ENCODE results near the gene TMEM271.

The TMEM271 gene

DNA sequence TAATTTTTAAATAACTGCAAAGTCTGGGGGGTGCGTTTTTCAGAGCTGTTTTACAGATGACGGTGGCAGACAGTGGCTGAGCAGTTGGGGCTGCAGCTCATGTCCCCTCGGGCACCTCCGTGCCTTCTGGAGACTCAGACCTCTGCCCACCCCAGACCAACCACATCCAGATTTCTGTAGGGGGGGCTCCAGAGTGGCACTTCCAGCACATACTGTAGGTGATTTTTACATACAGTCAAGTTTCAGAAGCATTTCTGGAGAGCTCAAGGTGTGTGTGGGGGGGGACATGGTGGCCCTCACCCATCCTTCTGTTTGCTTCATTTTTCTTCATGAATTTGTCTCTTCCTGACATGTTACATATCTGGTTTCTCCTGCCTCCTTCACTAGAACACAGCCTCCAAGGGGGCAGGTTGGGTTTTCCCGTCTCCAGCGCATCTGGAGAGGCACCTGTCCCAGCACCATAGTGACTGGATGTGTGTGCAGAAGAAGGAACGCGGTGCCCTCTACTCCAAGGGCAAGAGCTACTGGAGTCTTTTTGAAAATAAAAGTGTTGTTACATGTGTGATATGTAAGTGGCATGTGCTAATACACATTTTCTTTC is 37.5 kb downstream of the TMEM271 start:
- no peak for DNase-seq (ENCODE audit: low read depth, low spot score)
- H3K4me3 ChIP-seq (ENCODE audit: low read length) = no peak overlapping the region

DNA sequence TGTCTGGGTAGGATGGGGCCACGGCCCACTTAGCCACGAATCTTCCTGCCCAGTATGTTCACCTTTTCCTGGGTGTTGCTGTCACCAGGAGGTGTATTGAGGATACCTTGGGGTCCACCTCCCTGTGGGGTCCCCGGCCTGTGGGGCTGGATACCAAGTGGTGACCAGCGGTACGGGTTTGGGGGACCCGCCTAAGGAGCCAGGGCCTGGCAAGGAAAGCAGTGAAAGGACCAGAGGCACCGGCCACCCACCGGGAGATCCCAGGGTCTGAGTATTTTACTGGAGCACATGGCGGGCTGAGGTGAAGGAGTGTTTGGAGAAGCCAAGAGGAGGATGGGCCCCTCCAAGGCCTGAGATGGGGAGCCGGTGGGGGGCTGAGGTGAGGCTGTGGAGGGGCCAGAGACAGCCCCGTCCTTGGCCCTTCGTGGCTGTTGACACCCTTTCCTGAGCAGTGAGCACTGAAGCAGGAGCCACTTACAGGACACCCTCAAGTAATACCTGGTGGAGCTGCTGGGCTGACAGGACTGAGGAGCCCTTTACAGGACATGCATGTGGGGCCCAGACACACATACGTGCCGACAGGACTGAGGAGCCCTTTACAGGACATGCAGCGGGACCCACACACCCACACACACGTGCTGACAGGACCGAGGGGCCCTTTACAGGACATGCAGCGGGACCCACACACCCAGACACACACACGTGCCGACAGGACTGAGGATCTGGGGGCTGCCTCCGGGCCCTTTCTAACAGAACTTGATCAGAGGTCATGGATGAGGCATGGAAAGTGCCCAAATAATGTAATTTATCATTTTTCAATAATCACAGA is 38.4 kb downstream of the TMEM271 start:
- H3K4me3 ChIP-seq (ENCODE audit: low read length) = no peak overlapping the region
- DNase-seq (ENCODE audit: low read depth, low spot score) = no peak

DNA sequence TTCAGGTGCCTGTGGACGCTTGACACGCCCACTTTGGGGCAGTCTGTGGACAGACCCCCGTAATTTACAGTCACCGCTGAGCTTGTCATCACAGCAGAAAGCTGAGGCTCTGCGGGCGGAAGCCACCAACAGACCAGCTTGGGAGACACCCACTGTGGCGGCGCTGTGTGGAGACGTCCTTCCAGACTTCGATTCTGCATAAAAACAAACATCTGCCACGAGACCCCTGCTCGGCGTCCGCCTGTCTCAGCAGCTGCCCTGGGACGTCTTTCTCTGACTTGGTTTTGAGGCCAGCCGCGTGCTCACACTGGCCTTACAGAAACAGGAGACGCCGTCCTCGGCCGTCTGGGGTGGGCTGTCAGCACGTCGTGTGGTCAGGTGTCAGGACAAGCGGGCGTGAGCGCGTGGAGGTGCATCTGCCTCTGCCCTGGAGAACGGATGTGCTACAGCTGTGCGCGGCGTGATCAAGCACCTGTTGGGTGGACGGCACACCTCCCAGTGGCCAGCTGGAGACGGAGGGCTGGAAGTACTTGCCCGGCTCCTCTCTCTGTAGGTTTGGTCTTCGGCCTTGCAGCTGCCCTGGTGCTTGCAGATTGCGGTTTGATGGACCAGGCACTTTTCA is 39.6 kb downstream of the TMEM271 start:
- DNase-seq (ENCODE audit: low read depth, low spot score) = no peak
- H3K4me3 ChIP-seq (ENCODE audit: low read length) = no peak overlapping the region

DNA sequence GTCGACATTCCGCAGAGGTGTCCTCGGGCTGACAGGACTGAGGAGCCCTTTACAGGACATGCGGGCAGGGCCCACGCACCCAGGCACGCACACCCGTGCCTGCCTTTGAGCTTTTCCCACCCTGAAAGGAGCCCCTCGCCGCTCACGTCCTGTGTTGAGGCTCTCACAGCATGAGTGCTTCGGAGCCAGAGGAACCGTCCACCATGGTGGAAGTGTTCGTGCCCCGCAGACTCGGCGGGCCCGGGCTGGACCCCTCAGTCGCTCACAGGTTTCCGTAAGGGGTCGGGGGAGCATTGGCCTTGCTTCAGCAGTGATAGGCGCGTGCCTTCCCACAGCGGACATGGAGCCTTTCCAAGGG is 40.2 kb downstream of the TMEM271 start:
- DNase-seq (ENCODE audit: low read depth, low spot score) = no peak
- H3K4me3 ChIP-seq (ENCODE audit: low read length) = no peak overlapping the region

DNA sequence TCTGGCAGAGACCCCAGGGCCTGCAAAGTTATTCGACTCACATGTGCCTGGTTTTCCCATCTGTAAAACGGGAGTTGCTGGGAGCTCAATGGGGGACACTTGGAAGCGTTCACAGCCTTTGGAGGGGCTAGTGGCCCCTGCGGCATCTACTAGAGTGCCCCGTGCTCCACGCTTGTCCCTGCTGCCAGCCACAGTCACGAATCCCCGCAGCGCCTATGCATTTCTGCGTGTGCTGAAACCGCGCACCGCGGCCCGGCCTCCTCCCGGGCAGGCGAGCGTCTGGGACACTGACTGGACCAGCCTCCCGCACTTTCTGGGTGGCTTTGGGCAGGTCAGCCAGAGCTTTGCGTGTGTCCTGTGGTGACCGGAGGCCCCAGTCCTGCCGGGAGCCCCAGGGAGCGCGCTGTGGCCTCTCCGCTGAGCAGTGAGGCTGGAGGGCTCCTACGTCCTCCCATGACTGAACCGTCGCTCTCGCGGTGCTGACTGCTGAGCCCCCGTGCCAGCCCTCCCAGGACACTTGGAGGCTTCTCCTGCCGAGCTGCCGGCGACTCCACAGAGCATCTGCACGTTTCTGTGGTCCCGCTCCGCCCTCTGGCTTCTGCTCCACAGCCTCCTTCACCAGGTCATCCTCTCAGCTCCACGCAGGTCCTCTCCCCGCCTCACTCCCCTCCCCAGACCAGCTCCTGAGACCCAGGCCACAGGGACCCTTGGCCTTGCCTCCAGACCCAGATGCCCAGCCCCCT is 40.7 kb downstream of the TMEM271 start:
- DNase-seq (ENCODE audit: low read depth, low spot score) = no peak
- H3K4me3 ChIP-seq (ENCODE audit: low read length) = no peak overlapping the region

- DNase-seq (ENCODE audit: low read depth, low spot score) = no peak
- no peak overlapping the region for H3K4me3 ChIP-seq (ENCODE audit: low read length)
Measured at GRCh38 chr4:534576-535151, 41.4 kb downstream of the TMEM271 start.

- no peak overlapping the region for H3K4me3 ChIP-seq (ENCODE audit: low read length)
- no peak for DNase-seq (ENCODE audit: low read depth, low spot score)
Measured at GRCh38 chr4:534101-534575, 42.0 kb downstream of the TMEM271 start.

DNA sequence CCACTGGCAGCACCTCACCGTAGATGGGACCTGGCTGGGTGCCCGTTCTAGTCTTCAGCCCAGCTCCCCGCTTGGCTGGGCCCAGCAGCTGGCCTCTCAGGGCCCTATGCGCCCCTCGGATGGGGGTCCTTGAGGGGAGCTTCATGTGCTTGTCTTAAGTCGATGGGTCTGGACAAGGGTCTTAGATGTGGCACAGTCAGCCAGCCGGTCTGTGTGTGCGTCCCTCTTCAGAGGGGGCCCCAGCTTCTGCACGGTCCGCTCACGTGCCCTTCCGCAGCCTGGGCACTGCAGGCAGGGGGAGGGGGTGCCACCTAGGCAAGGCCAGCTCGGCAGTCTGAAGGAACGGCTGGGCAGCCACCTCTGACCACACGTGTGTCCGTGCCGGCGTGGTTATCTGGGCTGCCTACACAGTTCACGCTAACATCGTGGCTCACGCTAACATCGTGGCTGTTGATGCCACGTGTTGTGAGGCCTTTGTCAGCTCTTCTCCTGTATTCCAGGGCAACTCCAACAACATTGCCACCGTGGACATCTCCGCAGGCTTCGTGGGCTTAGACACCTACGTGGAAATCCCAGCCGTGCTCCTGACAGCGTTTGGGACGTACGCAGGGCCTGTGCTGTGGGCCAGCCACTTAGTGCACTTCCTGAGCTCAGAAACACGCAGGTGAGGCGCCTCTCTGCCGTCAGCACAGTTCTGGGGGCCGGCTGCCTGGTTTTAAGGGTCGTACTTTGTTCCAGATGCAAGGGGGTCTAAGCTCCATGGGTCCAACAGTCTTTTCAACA is 42.6 kb downstream of the TMEM271 start:
- DNase-seq (ENCODE audit: low read depth, low spot score) = no peak
- no peak overlapping the region for H3K4me3 ChIP-seq (ENCODE audit: low read length)

DNA sequence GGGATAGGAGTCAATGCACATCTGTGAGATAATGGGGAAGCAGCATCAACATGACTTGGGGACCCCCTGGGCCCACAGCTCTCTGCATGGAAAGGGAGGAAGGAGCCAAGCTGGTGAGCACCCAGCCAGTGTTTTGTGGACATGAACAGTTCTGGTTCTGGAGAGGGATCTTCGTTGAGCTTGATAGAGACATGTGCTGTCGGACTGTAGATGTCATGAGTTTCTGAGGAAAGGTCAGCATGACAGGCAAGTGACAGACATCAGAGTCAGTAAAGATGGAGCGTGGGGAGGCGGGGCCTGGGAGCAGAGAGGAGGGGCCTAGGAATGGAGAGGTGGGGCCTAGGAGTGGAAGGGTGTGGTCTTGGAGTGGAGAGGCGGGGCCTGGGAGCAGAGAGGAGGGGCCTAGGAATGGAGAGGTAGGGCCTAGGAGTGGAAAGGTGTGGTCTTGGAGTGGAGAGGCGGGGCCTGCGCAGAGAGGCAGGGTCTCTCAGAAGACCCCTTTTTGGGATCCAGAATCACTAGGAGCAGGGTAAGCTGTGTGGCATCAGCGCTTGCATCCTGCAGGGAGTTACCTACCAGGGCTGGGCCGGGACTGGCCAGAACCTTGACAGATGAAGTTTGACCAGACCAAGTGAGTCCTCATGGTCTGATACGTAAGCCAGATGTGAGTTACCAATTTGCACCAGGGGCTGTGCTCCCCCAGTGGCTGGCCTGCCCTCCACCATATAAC is 43.3 kb downstream of the TMEM271 start:
- DNase-seq (ENCODE audit: low read depth, low spot score) = no peak

GRCh38 chr4:531721-532565 is 44.2 kb downstream of the TMEM271 start:
- no peak overlapping the region for H3K4me3 ChIP-seq (ENCODE audit: low read length)
- no peak for DNase-seq (ENCODE audit: low read depth, low spot score)

More for the DNA sequence above, 43.3 kb downstream of the TMEM271 start:
- H3K4me3 ChIP-seq (ENCODE audit: low read length) = no peak overlapping the region

DNA sequence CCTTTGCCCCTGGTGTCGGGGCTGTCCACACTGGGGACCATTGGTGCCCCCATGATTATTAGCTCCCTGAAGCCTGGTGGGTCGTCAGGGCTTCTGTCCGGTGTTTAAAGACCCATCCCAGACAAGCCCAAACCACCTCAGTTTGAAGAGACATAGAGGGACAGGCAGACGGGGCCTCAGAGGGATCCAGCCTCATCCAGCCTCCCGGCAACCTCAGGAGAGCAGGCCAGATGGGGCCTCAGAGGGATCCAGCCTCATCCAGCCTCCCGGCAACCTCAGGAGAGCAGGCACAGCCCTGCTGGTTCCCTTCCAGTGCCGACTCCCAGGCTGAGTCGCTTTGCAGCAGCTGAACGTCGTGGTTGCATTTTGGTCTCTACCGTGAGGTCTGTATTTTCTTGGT is 45.0 kb downstream of the TMEM271 start:
- H3K4me3 ChIP-seq (ENCODE audit: low read length) = no peak overlapping the region
- no peak for DNase-seq (ENCODE audit: low read depth, low spot score)

DNA sequence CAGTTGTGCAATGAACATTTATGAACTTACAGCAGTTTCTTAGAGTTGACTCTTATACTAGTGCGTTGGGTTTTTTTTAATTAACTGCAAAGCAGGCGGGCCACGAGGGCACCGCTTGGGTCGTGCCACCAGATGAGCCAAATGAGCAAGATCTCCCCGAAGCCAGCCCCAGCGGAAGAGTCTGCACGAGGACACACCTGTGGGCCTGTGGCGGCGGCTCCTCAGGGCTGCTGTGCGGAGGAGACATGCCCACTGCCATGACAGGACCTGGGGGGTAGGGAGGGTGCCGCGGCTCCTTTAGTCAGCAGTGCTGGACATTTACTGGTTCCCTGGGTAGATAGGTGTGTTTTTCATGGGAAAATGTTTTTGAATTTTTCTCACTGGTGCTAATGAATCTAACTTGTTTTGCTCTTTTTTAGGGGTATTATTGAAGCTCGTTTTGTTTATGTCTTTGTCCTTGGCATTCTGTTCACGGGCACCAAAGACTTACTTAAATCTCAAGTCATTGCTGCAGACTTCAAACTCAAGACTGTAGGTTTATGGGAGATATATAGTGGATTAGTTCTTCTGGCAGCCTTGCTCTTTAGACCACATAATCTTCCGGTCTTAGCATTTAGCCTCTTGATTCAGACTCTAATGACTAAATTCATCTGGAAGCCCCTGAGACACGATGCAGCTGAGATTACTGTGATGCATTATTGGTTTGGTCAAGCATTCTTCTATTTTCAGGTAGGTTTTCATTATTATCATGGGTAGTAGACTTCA is 45.9 kb downstream of the TMEM271 start:
- H3K4me3 ChIP-seq (ENCODE audit: low read length) = no peak overlapping the region
- DNase-seq (ENCODE audit: low read depth, low spot score) = no peak

DNA sequence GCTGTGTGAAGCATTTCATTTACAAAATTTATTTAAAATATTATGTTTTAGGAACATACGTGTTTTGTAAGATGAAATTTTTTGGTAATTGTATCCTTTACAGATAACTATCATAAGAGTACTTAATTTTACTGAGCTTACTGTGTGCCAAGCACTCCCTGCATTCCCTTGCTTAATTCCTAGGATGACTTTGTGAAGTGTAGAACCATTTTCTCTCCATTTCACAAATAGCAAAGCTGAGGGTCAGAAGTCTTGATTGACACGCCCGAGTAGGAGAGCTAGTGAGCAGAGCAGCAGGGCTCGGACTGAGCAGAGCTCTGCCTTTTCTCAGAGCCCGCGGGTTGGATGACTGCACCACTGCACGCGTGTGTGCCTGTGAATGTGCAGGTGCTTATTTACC is 46.5 kb downstream of the TMEM271 start:
- no peak for DNase-seq (ENCODE audit: low read depth, low spot score)
- no peak overlapping the region for H3K4me3 ChIP-seq (ENCODE audit: low read length)

DNA sequence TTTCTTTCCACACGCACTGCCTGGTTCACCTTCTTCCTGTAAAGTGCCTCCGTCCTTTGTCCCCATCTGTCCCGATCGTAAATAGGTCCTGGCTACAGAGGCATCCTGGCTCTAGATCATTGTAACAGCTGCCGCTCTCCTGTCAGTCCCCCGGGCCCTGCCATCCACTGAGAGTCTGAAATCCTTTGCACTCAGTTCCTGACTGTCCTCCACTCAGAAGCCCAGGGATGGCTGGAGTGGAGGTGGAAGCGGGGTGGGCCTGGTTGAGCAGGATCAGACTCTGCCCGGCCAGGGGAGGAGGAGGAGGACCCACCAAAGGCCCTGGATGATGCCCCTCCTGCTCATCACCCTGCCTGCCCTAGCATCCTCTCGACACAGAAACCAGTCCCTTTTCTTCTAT is 47.3 kb downstream of the TMEM271 start:
- no peak overlapping the region for H3K4me3 ChIP-seq (ENCODE audit: low read length)

DNA sequence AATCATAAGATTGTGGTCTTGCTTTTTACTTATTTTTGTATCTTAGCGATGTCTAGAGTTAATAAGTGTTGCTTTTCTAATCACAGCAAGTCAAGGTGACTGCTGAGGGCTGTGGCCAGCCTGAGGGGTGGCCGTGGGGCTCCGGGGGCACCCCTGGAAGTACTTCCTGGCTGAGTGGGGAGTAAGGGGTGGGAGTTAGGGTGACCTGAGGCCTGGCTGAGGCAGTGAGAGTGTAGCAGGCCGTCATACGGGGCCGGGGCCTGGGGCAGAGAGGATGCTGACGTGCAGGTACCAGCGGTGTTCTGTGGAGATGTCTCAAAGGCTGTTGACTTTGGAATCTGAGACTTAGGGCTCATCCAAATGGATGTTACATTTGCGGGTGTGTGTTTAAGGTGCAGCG is 47.8 kb downstream of the TMEM271 start:
- no peak for DNase-seq (ENCODE audit: low read depth, low spot score)
- no peak overlapping the region for H3K4me3 ChIP-seq (ENCODE audit: low read length)

More for the DNA sequence above, 47.3 kb downstream of the TMEM271 start:
- no peak for DNase-seq (ENCODE audit: low read depth, low spot score)

GRCh38 chr4:526971-527460 is 49.1 kb downstream of the TMEM271 start:
- H3K4me3 ChIP-seq (ENCODE audit: low read length) = no peak overlapping the region
- no peak for DNase-seq (ENCODE audit: low read depth, low spot score)
